CD4-positive, alpha-beta T cell treated with Interleukin-15 for 1 hour (primary cell): ENCODE results near the gene KCNF1.

ENCODE experiments used
- DNase-seq: peaks from one replicate; pipeline ENCODE4 v3.0.0-alpha.2; 2020

Gene KCNF1

GRCh38 chr2:10921525-10921924, 9.8 kb downstream of the KCNF1 start:
- DNase-seq, result no peak

- no peak for DNase-seq
Observed at GRCh38 chr2:10922307-10923007, 10.7 kb downstream of the KCNF1 start.

GRCh38 chr2:10923008-10923375, 11.3 kb downstream of the KCNF1 start:
- DNase-seq, result no peak

- no peak for DNase-seq
Observed at GRCh38 chr2:10923965-10924364, 12.2 kb downstream of the KCNF1 start.

GRCh38 chr2:10924441-10924840, 12.7 kb downstream of the KCNF1 start:
- no peak for DNase-seq

GRCh38 chr2:10924859-10925258, 13.1 kb downstream of the KCNF1 start:
- no peak for DNase-seq

- no peak for DNase-seq
Observed at GRCh38 chr2:10926191-10926820, 14.6 kb downstream of the KCNF1 start.

GRCh38 chr2:10930721-10931516, 19.2 kb downstream of the KCNF1 start:
- no peak for DNase-seq

GRCh38 chr2:10931710-10932255, 20.0 kb downstream of the KCNF1 start:
- no peak for DNase-seq

GRCh38 chr2:10932345-10933151, 20.8 kb downstream of the KCNF1 start:
- DNase-seq, result no peak

GRCh38 chr2:10933700-10934225, 22.0 kb downstream of the KCNF1 start:
- DNase-seq, result no peak

- DNase-seq, result no peak
Observed at GRCh38 chr2:10934308-10934978, 22.7 kb downstream of the KCNF1 start.

GRCh38 chr2:10934979-10935350, 23.2 kb downstream of the KCNF1 start:
- DNase-seq, result no peak

- no peak for DNase-seq
Observed at GRCh38 chr2:10935366-10935918, 23.7 kb downstream of the KCNF1 start.

GRCh38 chr2:10935953-10936942, 24.5 kb downstream of the KCNF1 start:
- DNase-seq, result no peak

GRCh38 chr2:10939058-10939457, 27.3 kb downstream of the KCNF1 start:
- no peak for DNase-seq

GRCh38 chr2:10940596-10940995, 28.9 kb downstream of the KCNF1 start:
- no peak for DNase-seq

- DNase-seq, result no peak
Observed at GRCh38 chr2:10941383-10941782, 29.6 kb downstream of the KCNF1 start.

- no peak for DNase-seq
Observed at GRCh38 chr2:10944799-10945198, 33.1 kb downstream of the KCNF1 start.

- no peak for DNase-seq
Observed at GRCh38 chr2:10946394-10946793, 34.7 kb downstream of the KCNF1 start.
